GM19043 (cell line): ENCODE measurements around the gene SHISA2.

Source experiments
- ATAC-seq: cut with Tn5 transposase; IDR thresholded peaks from one replicate; pipeline ENCODE4 v1.9.1; 2021; ENCODE audit warnings: low read depth; ENCODE audit not compliant: unreplicated experiment

The SHISA2 gene

GRCh38 chr13:26050568-26051230, 1.1 kb downstream of the SHISA2 start:
- ATAC-seq, result no peak

- no peak for ATAC-seq
Measured at GRCh38 chr13:26048741-26049140, 3.1 kb downstream of the SHISA2 start.

- no peak for ATAC-seq
Measured at GRCh38 chr13:26047040-26047439, 4.8 kb downstream of the SHISA2 start.

- no peak for ATAC-seq
Measured at GRCh38 chr13:26046639-26047038, 5.2 kb downstream of the SHISA2 start.

GRCh38 chr13:26045142-26045541, 6.7 kb downstream of the SHISA2 start:
- ATAC-seq, result no peak

- ATAC-seq, result no peak
Measured at GRCh38 chr13:26042785-26043184, 9.0 kb downstream of the SHISA2 start.

GRCh38 chr13:26041444-26041843, 10.4 kb downstream of the SHISA2 start:
- no peak for ATAC-seq

GRCh38 chr13:26038931-26039475, 12.8 kb downstream of the SHISA2 start:
- no peak for ATAC-seq

- no peak for ATAC-seq
Measured at GRCh38 chr13:26037302-26037701, 14.5 kb downstream of the SHISA2 start.

GRCh38 chr13:26036383-26036782, 15.4 kb downstream of the SHISA2 start:
- no peak for ATAC-seq

GRCh38 chr13:26034018-26034417, 17.8 kb downstream of the SHISA2 start:
- no peak for ATAC-seq

GRCh38 chr13:26030331-26030730, 21.5 kb downstream of the SHISA2 start:
- no peak for ATAC-seq

GRCh38 chr13:26029581-26030136, 22.2 kb downstream of the SHISA2 start:
- ATAC-seq, result no peak

- ATAC-seq, result no peak
Measured at GRCh38 chr13:26026211-26026610, 25.6 kb downstream of the SHISA2 start.

GRCh38 chr13:26025771-26026170, 26.0 kb downstream of the SHISA2 start:
- no peak for ATAC-seq

- ATAC-seq, result no peak
Measured at GRCh38 chr13:26025196-26025595, 26.6 kb downstream of the SHISA2 start.

GRCh38 chr13:26024558-26024957, 27.3 kb downstream of the SHISA2 start:
- no peak for ATAC-seq

- no peak for ATAC-seq
Measured at GRCh38 chr13:26022538-26023292, 29.1 kb downstream of the SHISA2 start.

GRCh38 chr13:26021956-26022355, 29.9 kb downstream of the SHISA2 start:
- ATAC-seq, result no peak

- ATAC-seq, result no peak
Measured at GRCh38 chr13:26021516-26021915, 30.3 kb downstream of the SHISA2 start.

GRCh38 chr13:26020891-26021290, 30.9 kb downstream of the SHISA2 start:
- ATAC-seq, result no peak
